GM19372 (cell line): Measurements from ENCODE around the gene RIN3.

ENCODE experiments used
- ATAC-seq: cut with Tn5 transposase; IDR thresholded peaks from one replicate; pipeline ENCODE4 v1.9.1; 2021; ENCODE audit warnings: mild to moderate bottlenecking, low read depth, moderate library complexity; ENCODE audit not compliant: unreplicated experiment

The RIN3 gene

DNA sequence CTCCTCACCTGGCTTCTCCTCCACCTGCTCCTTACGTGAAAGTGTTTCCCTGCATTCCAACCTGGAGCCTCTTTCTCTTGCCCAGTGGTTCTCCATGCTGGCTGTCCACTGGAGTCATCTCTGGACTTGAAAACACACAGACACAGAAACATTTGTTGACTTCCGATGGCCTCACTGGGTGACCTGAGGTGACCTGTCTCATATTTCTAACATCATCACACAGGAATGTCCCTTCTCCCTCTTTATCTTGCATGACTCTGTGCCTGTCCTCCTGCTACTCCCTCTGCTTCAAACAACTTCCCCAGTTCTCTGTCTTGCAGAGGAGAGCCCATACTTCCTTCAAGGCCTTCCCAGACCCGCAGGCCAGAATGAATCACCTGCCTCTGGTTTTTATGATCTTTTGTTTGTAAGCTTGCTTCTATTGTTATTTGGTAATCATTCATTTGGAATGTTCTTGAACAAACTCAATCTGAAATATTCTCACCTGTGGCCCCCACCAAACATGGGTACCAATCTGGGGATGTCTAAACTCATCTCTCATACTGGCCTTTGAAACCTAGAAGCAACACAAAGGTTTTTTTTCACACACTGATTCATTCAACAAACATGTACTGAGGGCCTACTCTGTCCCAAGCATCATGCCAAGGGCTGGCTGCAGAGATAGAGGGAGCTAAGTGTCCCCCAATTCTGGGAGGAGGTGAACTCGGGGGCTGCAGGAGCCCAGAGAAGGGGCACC, 9.7 kb upstream of the RIN3 start:
- ATAC-seq: no peak

GRCh38 chr14:92505826-92506225, 7.8 kb upstream of the RIN3 start:
- no peak for ATAC-seq

- ATAC-seq: no peak
These were observed 7.3 kb upstream of the RIN3 start for GRCh38 chr14:92506231-92506630.

DNA sequence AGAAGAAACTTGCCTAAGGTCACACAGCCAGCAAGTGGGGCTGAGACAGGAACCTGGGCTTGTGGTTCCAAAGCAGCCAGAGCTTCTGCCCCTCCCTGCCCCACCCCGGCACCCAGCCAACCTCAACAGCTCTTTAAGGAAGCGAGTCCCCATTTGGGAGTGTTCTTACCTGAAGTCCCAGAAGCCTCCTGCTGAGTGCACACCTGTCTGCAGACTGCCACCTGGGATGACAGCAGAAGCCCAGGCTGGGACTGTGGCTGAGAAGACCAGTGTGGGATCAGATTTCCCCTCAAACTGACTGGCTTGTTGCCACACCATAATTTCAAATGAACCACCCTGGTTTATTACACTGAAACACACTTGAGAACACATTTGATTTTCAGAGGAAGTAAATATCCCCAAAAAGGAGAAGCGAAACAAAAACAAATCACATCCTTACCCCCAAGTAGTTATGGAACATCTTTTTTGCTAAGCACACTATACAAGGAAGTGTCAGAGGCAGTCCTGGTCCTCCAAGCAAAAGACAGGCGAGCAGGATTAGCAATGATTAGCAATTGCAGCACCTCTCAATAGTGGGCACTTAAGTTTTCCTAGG, 6.3 kb upstream of the RIN3 start:
- no peak for ATAC-seq

DNA sequence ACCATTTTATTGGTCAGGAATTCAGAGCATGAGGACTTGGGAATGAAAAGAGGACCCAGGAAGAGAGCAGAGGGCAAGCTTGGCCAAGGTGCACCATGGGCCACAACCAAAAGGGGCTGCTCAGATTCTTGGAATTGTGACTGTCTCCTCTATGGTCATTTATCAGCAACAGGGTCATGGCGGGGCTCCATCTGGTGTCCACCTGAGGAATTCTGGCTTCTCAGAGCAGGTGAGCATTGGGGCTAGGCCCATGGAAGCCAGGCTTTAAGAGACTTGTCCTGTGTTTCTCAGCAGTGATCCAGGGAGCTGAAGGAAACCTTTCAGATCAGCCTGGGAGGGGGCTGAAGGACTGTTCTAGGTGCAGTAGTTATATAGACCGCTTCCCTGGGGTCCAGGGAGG, 2.6 kb upstream of the RIN3 start:
- ATAC-seq: no peak

DNA sequence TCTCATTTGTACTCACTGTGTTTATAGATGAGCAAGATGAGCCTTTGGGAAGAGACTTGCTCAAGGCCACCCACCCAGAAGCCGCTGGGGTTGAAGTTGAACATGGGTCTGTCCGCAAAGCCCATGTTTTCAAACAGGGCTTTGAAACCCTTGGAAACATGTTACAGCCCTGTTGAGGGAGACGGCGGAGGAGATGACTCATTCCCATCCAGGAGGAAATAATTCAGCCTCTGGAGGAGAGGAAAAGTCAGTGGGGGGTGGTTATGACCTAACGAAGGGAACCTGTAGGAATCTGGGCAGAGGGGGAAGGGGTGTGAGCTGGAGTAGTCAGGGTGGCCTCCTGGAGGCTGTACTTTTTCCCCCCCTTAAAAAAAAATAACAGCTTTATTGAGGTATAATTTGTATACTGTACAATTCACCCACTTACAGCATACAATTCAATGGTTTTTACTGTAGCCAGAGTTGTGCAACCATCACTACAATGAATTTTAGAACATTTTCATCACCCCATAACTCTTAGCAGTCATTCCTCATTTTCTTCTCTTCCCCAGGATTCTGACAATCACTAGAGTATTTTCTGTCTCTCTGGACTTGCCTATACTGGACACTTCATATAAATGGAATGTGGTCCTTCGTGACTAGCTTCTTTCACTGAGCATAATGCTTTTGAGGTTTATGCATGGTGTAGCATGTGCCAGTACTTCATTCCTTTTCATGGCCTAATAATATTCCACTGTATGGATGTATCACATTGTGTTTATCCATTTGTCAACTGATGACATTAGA, 1.9 kb upstream of the RIN3 start:
- ATAC-seq: no peak

GRCh38 chr14:92512807-92513203, 776 bp upstream of the RIN3 start:
- no peak for ATAC-seq

- peak; percentile 35 for ATAC-seq
These were observed 624 bp downstream of the RIN3 start for GRCh38 chr14:92513966-92514843.

DNA sequence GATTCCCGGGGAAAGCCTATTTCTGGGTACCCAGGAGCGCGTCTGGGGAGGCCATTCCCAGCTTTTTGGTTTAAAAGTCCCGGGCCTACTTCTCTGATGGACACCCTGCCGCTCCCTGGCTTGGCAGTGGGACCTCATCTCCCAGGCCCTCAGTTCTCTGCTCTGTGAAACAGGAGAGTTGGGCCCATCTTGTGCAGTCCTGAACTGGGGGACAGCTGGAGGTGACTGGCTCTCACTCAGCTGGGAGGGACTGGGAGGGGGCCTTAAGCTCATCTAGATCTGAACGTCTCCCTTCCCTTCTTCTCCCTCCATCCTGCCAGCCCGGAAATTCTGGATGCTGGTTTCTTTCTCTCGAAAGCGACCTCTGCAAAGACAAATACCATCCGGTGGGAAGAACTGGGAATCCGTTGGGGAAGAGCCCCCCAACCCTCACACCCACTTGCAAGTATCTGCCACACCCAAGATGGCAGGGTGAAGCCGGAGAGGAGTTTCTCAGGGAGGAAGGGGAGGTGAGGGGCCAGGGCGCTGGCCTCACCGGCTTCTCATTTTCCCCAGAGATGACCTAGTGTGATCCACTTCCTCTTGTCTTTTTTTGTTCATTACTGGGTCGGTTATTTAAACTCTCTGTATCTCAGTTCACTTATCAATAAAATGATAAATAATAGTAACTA, 1.4 kb downstream of the RIN3 start:
- no peak for ATAC-seq

DNA sequence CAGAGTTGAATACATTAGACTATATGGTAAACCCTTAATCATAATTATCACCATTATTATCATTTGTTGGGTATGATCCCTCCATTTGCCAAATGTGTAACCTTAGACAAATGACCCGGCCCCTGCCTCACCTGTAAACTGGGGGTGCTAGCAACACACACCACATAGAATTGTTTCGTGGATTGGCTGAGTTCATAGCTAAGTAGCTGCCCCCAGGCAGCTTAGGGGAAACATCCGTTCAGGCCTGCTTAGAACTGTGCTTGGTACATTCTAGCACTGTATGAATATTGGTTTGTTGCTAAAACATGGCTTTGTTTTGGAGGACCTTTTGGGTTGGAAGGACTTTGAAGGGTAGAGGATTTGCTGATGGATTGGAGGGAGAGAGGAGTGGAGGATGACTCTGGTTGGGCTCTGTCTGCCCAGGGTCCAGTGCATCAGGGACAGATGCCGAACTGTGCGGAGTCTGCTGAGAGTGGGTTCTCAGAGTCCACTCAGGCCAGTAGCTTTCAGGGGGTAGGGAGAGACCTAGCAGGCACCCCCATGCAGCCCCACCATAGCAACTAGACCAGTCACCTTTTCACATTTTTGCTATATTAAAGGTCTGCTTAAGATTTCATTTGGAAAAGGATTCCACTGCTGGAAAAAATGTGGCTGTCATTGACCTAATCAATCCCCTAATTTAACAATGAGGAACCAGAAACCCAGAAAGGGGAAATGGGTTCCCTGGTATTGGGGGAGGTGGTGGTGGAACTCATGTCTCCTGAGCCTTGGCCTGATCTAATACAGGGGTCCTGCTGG, 2.2 kb downstream of the RIN3 start:
- no peak for ATAC-seq

DNA sequence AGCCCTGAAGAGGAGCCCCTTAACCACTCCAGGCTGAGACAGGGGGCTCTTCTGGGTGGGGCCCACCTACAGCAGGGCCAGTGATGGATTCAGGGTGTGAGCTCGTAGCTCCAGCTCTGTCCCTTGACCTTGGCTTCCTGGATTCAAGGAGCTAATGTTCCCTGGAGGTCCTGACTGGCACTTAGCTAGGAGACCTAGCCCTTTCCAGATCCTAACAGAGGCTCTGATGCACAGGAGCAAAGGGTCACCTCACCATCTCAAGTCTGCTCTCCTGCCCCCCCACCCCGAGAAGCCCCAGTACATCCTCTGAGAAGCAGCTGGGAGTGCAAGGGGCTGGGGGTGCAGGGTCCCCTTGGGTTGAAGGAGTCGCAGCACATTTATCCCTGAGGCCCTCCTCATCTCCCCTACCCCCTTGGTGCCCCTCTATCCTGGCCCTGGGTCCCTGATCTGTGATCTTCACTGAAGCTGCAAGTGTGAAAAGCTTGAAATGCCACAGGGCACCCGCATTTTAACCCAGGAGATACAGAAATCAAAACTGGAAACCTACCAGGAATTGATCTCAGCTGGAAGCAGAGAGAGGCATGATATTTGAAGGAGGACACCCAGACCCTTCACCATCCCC, 2.9 kb downstream of the RIN3 start:
- no peak for ATAC-seq

GRCh38 chr14:92516966-92517506, 3.5 kb downstream of the RIN3 start:
- ATAC-seq: no peak

- ATAC-seq: no peak
These were observed 4.2 kb downstream of the RIN3 start for GRCh38 chr14:92517761-92518160.

GRCh38 chr14:92519246-92520101, 5.9 kb downstream of the RIN3 start:
- ATAC-seq: no peak

- peak; percentile 62 for ATAC-seq
These were observed 6.8 kb downstream of the RIN3 start for GRCh38 chr14:92520102-92521057.

GRCh38 chr14:92521058-92521415, 7.5 kb downstream of the RIN3 start:
- no peak for ATAC-seq

DNA sequence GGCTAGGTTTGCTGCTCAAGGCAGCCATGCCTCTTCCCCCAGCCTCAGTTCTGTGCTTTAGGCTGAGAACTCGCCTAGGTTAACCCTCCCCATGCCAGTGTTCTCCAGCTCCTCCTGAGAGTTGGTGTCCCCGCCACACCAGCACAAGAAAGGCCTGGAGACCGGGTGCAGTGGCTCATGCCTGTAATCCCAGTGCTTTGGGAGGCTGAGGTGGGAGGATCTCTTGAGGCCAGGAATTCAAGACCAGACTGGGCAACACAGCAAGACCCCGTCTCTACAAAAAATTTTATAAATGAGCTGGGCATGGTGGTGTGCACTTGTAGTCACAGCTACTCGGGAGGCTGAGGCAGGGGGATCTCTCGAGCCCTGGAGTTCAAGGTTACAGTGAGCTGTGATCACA, 10.2 kb downstream of the RIN3 start:
- ATAC-seq: no peak
